GM21825 (cell line): ENCODE measurements around the gene PRR36.

ENCODE experiments used
- ATAC-seq: cut with Tn5 transposase; IDR thresholded peaks from one replicate; pipeline ENCODE4 v1.9.1; 2021; ENCODE audit warnings: mild to moderate bottlenecking, moderate library complexity; ENCODE audit not compliant: unreplicated experiment

The PRR36 gene

GRCh38 chr19:7820588-7820987 lies 53.6 kb downstream of the PRR36 start:
- ATAC-seq, result no peak

GRCh38 chr19:7819337-7819736 lies 54.9 kb downstream of the PRR36 start:
- ATAC-seq, result no peak

- no peak for ATAC-seq
These were observed 55.4 kb downstream of the PRR36 start for GRCh38 chr19:7818806-7819205.
